Measurements from ENCODE around the gene LMNTD1.

DNA sequence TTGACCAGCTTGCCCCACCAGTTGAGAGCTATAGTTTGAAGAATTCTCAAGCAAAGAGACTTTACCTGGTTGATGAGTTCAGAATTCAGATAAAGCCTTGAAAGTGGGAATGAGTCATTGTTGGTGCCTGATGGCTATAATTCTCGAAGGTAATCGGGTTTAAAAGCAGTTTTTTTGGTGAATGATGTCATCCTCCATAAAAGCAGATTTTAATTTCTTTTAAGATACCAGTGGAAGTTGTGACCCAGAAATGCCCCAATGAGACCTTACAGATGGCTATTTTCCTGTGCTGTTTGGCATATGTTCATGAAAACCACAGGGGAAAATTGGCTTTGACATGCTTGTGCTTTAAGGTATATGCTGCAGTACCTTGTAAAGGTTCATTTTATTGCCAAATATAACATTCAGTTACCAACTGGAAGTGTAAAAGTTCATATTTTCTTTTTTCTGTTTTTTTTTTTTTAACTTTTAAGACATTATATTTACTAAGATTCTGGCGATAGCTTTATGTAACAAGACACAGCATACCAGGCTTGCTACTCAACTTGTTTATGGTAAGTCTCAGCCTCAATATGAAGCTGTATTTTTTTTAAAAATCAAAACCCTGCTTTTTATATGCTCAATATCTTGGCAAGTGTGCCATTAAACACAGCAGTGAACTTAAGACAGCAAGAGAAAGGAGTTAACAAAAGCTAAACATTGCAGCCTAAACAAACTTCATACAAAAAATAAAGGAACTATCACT, 119.3 kb downstream of the LMNTD1 start:
- TF ChIP-seq CTCF (IDR thresholded peaks at IDR 0.05; ENCODE audit: low read length): no peak
- no peak for TF ChIP-seq EZH2 (IDR thresholded peaks at IDR 0.05; ENCODE audit: borderline replicate concordance, low read length)

All from OCI-LY1 (cell line).